NCI-H2029 (cell line): ENCODE data around the gene LENG9.

Source experiments
- DNase-seq: peaks from one replicate; lab custom pipeline; 2025; lab: John Stamatoyannopoulos, UW

LENG9 gene

GRCh38 chr19:54421521-54421920 lies 42.1 kb downstream of the LENG9 start:
- DNase-seq = no peak

DNA sequence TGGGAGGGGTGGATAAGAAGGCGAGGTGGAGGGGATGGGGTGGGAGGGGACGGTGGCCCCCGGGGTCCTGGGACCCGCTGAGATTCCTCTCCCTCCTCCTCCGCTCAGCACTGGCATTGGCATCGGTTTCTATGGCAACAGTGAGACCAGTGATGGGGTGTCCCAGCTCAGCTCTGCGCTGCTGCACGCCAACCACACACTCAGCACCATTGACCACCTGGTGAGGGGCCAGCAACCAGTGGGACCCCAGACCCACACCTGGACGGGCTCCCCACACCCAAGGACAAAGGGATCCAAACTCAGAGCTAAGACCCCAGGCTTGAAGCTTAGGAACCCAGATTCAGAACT lies 42.4 kb downstream of the LENG9 start:
- no peak for DNase-seq

DNA sequence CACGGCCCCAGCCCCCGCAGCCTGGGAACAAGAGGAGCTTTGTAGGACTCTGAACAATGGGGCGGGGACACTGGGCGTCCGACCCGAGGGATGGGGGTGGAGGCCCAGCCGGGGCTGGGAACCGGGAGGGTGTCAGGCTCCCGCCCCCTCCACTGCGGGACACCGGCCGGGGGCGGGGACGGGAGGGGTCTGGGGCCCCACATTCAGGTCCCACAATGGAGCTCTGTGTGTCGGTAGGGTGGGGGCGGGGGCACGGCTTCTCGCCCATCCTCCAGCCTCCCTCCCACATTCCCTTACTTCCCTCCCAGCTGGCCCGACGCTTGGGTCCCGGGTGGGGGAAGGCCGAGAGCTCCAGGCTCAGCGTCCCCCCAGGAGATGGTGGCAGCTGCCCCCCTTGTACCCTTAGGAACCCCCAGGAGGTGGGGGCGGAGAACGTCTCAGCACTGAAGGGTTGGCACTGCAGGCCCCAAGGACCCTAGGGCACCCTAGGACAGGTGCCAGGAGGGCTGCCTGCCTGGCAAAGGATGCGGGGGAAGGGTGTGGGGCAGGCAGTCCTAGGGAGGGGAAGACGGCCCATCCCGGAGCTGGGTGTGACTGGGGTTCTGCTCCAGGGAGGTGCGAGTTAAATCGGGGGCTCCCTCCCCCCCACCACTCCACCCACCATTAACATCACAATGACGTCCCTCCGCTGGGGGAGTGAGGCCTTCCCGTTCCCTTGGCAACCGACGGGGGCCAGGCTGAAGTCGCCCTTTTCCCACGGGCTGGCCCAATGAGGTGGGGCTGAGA lies 43.0 kb downstream of the LENG9 start:
- no peak for DNase-seq

- DNase-seq = no peak
Observed at GRCh38 chr19:54420068-54420382, 43.6 kb downstream of the LENG9 start.

GRCh38 chr19:54418930-54419800 lies 44.4 kb downstream of the LENG9 start:
- DNase-seq = no peak

- DNase-seq = no peak
Observed at GRCh38 chr19:54418030-54418929, 45.3 kb downstream of the LENG9 start.

DNA sequence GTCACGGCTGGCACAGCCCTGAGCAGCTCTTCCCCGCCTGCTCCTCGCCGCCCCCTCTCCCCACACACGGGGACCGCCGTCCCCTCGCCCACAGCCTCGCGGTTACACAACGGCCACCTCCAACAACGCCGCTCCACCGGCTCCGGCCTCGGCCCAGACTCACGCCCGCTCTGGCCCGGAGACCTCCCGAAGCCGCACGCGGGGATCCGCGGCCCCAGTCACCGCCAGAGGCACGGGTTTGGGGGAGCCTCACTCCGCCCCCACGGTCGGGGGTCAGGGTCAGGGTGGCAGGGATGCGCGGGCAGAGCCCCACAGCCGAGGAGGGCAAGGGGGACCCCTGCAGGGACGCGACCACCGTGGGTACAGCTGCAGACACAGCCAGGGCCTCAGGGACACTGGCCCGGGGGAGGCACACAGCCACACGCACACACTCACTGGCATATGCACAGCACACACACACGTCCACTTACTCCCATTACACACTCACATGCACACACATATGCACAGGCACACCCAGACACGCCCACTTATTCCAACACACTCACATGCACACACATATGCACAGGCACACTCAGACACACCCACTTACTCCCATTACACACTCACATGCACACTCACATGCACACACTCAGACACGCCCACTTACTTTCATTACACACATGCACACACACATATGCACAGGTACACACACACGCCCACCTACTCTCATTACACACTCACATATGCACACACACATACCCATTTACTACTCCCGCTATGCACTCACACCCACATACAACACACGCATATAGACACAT lies 46.7 kb downstream of the LENG9 start:
- DNase-seq = no peak

DNA sequence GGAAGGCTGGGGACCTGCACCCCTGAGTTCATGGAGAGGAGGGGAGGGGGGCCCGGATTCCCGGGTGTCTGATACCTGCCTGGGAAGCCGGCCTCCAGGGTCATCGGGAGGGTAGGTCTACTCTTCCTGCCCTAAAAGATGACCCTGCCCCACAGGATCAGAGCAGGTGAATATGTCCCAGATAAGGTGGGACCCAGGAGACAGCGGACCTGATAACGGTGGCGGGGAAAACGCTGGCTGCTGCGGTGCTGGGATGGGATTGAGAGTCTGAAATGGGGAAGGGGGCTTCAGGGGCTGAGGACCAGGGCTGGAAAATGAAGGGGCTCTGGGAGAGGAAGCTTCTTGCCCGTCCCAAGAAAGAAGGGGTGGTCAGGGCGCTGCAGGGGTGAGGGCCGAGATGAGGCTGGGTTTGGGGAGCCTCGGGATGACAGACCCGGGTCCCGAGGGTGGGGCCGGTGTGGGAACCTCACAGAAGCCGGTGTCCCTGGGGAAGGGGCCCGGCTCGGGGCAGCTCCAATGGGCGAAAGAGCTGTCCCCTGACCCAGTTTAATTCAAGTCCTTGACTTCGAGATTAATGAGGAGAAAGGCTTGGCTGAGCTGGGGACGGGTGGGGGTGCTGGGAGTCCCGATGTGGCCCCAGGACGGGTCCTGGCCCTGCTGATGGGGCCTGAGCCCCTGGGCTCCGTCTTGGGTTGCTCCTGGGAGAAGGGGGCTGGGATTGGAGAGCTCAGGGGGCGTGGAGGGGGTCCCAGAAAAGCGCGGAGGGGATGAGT lies 47.5 kb downstream of the LENG9 start:
- DNase-seq = no peak

GRCh38 chr19:54415208-54415900 lies 48.2 kb downstream of the LENG9 start, which contains the start of gene TTYH1:
TSS of gene TTYH1 (plus strand) at chr19:54415464. CDS start at chr19:54415553, 89 bp downstream.
- DNase-seq = no peak

DNA sequence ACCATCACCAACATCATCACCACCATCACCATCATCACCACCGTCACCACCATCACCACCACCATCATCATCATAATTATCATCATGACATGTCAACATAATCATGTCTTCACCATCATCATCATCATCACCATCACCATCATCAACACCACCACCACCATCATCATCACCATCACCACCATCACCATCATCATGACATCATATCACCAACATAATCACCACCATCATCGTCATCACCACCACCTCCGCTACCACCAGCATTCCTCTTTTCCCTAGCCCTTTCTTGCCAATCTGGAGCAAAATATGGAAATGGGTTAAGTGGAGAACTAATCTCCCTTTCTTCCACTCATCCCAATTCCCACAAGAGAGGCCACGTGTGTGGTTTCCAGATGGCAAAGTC lies 49.4 kb downstream of the LENG9 start:
- DNase-seq = no peak

- DNase-seq = no peak
Observed at GRCh38 chr19:54412877-54413276, 50.7 kb downstream of the LENG9 start.
